Keratinocyte (primary cell): Measurements from ENCODE around the gene ZNF512B. TPM values are rescaled to one million over a fixed set of nuclear protein-coding genes. Genes with fewer than 3 reads are reported as not detected.

Source experiments
- DNase-seq: peaks from one replicate; pipeline ENCODE4 v3.0.0-alpha.2; 2011; ENCODE audit warnings: low read depth, missing footprints, low spot score
- FAIRE-seq: peaks from 2 replicates; lab custom pipeline; 2011; peaks lifted over from hg19 to GRCh38; lab: Jason Lieb, UNC
- H2AFZ ChIP-seq: 2 replicates; pipeline ENCODE4 v1.6.0; 2012; ENCODE audit warnings: low read length, control low read depth, inconsistent platforms; ENCODE audit not compliant: control insufficient read depth
- H3K27ac ChIP-seq: 2 replicates; pipeline ENCODE4 v1.5.1; 2011; ENCODE audit warnings: low read length; ENCODE audit not compliant: control insufficient read depth, insufficient read depth
- H3K27me3 ChIP-seq: 3 replicates; pipeline ENCODE4 v1.6.0; 2011; ENCODE audit warnings: low read length; ENCODE audit not compliant: control insufficient read depth, insufficient read depth; ENCODE audit errors: extremely low read depth
- H3K36me3 ChIP-seq, 2 experiments: 2 replicates in 1 of 2; 3 replicates in 1 of 2; pipeline ENCODE4 v1.5.1; 2011; ENCODE audit warnings: low read length in 2 of 2, mild to moderate bottlenecking in 1 of 2; ENCODE audit not compliant: control insufficient read depth in 2 of 2, insufficient read depth in 2 of 2; ENCODE audit errors: extremely low read depth in 1 of 2
- H3K4me1 ChIP-seq: 3 replicates; pipeline ENCODE4 v1.5.1; 2011; ENCODE audit warnings: low read length; ENCODE audit not compliant: control insufficient read depth, insufficient read depth; ENCODE audit errors: extremely low read depth
- H3K4me2 ChIP-seq: 3 replicates; pipeline ENCODE4 v1.6.0; 2011; ENCODE audit warnings: low read depth, low read length; ENCODE audit not compliant: control insufficient read depth, insufficient read depth; ENCODE audit errors: extremely low read depth
- H3K4me3 ChIP-seq, 3 experiments: fragments of 200-600 bp in 1 of 3; sonication (generic) in 1 of 3; 2 replicates in 2 of 3; 3 replicates in 1 of 3; pipeline ENCODE4 v1.5.1; 2011 to 2016; ENCODE audit warnings: low read length in 3 of 3, mild to moderate bottlenecking in 3 of 3, control low read depth in 2 of 3, inconsistent platforms in 1 of 3, low read depth in 1 of 3, mixed read lengths in 1 of 3, mixed run types in 1 of 3, moderate library complexity in 1 of 3; ENCODE audit not compliant: control insufficient read depth in 2 of 3, insufficient read depth in 2 of 3; ENCODE audit errors: extremely low read depth in 1 of 3
- H3K79me2 ChIP-seq: 2 replicates; pipeline ENCODE4 v1.6.0; 2012; ENCODE audit warnings: low read length; ENCODE audit not compliant: control insufficient read depth, insufficient read depth
- H3K9ac ChIP-seq: 3 replicates; pipeline ENCODE4 v1.6.0; 2011; ENCODE audit warnings: low read length; ENCODE audit not compliant: control insufficient read depth, insufficient read depth; ENCODE audit errors: extremely low read depth
- H3K9me1 ChIP-seq: 3 replicates; pipeline ENCODE4 v1.6.0; 2011; ENCODE audit warnings: low read length; ENCODE audit not compliant: control insufficient read depth, insufficient read depth; ENCODE audit errors: extremely low read depth
- H3K9me3 ChIP-seq: 2 replicates; pipeline ENCODE4 v1.5.1; 2012; ENCODE audit warnings: low read depth, low read length; ENCODE audit not compliant: control insufficient read depth
- H4K20me1 ChIP-seq: 3 replicates; pipeline ENCODE4 v1.6.0; 2011; ENCODE audit warnings: low read length; ENCODE audit not compliant: control insufficient read depth, insufficient read depth; ENCODE audit errors: extremely low read depth
- CTCF ChIP-seq, 3 experiments: IDR thresholded peaks in 1 of 3; conservative IDR thresholded peaks in 1 of 3; optimal IDR thresholded peaks in 1 of 3; 2 replicates in 2 of 3; 3 replicates in 1 of 3; pipeline versions ENCODE3 to v1.5.1; 2011; ENCODE audit warnings: low read length in 3 of 3, mild to moderate bottlenecking in 3 of 3, moderate library complexity in 2 of 3, control low read depth in 1 of 3, inconsistent platforms in 1 of 3; ENCODE audit not compliant: insufficient read depth in 2 of 3; ENCODE audit errors: extremely low read depth in 1 of 3
- EZH2 ChIP-seq: IDR thresholded peaks from one replicate; pipeline ENCODE4 v1.6.1; 2012; ENCODE audit warnings: inconsistent platforms, mild to moderate bottlenecking, low read length, moderate library complexity
- dilution Hi-C: fragments of 300-500 bp; cut with MboI; formaldehyde crosslinking; loops from one replicate; pipeline ENCODE4 v1.7.0; 2020; ENCODE audit warnings: low sequenced_read_pairs; ENCODE audit not compliant: extremely low pct_ligation_motif_present
- polyA plus RNA-seq, 5 experiments: library from polyadenylated mRNA; depleted of rRNA in 3 of 5; stranded (reverse) in 3 of 5; stranded (forward) in 1 of 5; unstranded in 1 of 5; fragments of >200 nt; gene quantifications; 1 replicate in 1 of 5; 2 replicates in 3 of 5; 3 replicates in 1 of 5; pipeline versions ENCODE4 v1.2.1 to v1.2.3, GENCODE V29; 2011 to 2012; ENCODE audit warnings: missing spikeins in 2 of 5, low read depth in 1 of 5, low replicate concordance in 1 of 5

The ZNF512B gene
- polyA plus RNA-seq, 1 donor (not counting 4 experiments of a cell fraction or from before 2014, with no cell fraction given): 2.4 TPM

DNA sequence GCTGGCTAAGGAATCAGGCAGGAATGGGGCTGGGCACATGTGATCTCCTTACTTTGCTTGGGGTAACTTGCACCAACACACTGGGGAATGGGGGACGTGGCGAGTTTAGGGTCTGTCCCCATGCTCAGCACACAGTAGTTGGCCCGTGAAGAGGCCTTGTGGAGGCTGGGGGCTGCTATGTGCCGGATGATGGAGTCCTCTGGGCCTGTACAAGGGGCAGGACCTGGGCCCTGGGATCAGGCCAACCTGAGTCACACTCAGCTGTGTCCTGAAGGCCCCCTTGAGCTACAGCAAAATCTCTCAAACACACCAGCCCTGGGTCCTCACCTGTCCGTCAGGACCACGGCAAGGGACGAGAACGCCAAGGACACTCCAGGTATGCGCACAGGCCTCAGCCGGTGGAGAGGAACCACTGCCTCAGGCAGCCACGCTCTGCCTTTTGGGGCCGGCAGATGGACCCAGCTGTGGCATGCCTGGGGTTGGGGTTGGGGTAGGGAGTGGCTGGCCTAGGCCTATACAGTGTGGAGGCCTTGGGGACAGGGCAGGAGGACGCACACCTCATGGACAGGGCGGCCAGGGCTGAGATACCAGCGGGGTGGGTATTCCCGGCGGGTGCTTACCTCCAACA, 24.6 kb downstream of the ZNF512B start:
- Histone ChIP-seq H3K4me3 (no peak overlapping the region), H3K27ac (no peak overlapping the region), H3K9me3 (no peaks in the 10 kb centered on the region), H4K20me1 (peaks cover 33% of the 10 kb centered on the region), H3K27me3 (no peaks in the 10 kb centered on the region), H3K9ac (no peak overlapping the region), H3K9me1 (peaks cover 5% of the 10 kb centered on the region), H3K4me1 (peaks cover 39% of the 10 kb centered on the region), H2AFZ (no peak overlapping the region), H3K4me2 (no peak overlapping the region), H3K36me3 (peaks cover 21 to 29% of the 10 kb centered on the region in 2 experiments), H3K79me2 (peaks cover 41% of the 10 kb centered on the region)
- no peak for TF ChIP-seq EZH2
- TF ChIP-seq CTCF (optimal IDR thresholded peaks at IDR 0.05 in 1 of 3, IDR thresholded peaks at IDR 0.05 in 1 of 3, conservative IDR thresholded peaks at IDR 0.05 in 1 of 3; ENCODE audit: extremely low read depth in 1 of 3, insufficient read depth in 2 of 3, low read length in 3 of 3): no peak
- FAIRE-seq: no peak
- dilution Hi-C loops: no loop called here
- DNase-seq: no peak

GRCh38 chr20:63944078-63944941, 25.4 kb downstream of the ZNF512B start:
- FAIRE-seq (no peak), DNase-seq (no peak)
- H3K36me3 ChIP-seq: peaks cover 23 to 32% of the 10 kb centered on the region in 2 experiments
- peaks cover 3% of the 10 kb centered on the region for H3K9me1 ChIP-seq
- H3K79me2 ChIP-seq: peaks cover 36% of the 10 kb centered on the region
- H2AFZ ChIP-seq: no peak overlapping the region
- H3K4me2 ChIP-seq: no peak overlapping the region
- H3K27ac ChIP-seq: no peak overlapping the region
- H3K9me3 ChIP-seq: no peaks in the 10 kb centered on the region
- H3K27me3 ChIP-seq: no peaks in the 10 kb centered on the region
- no peak overlapping the region for H3K4me3 ChIP-seq
- dilution Hi-C loops: no loop called here
- peaks cover 31% of the 10 kb centered on the region for H3K4me1 ChIP-seq
- TF ChIP-seq CTCF (optimal IDR thresholded peaks at IDR 0.05 in 1 of 3, IDR thresholded peaks at IDR 0.05 in 1 of 3, conservative IDR thresholded peaks at IDR 0.05 in 1 of 3; ENCODE audit: extremely low read depth in 1 of 3, insufficient read depth in 2 of 3, low read length in 3 of 3): no peak
- TF ChIP-seq EZH2: no peak
- peaks cover 25% of the 10 kb centered on the region for H4K20me1 ChIP-seq
- no peak overlapping the region for H3K9ac ChIP-seq
